A549 (cell line): ENCODE results near the gene BGN. TPM values are rescaled to one million over a fixed set of nuclear protein-coding genes. Genes with fewer than 3 reads are reported as not detected.

Experiments
- ATAC-seq, 2 experiments: fragments of 200-7000 bp in 1 of 2; fragments of >200 bp in 1 of 2; cut with Nextera tagmentation in 1 of 2; cut with Tn5 transposase in 1 of 2; 3 replicates each; pipeline versions ENCODE4 v1.8.0 to v1.9.1; 2018 to 2020; ENCODE audit warnings: mild to moderate bottlenecking in 1 of 2, moderate library complexity in 1 of 2
- CTCF ChIA-PET: fragments of 300-600 bp; sonication (Branson Sonifier 250); formaldehyde crosslinking; extraction: SDS; loops from one replicate; lab custom pipeline; 2021; ENCODE audit warnings: antibody characterized with exemption, inconsistent platforms; lab: Yijun Ruan, JAX
- POLR2A ChIA-PET: fragments of 350-600 bp; formaldehyde crosslinking; extraction: SDS; loops from one replicate; lab custom pipeline; 2021; ENCODE audit warnings: antibody characterized with exemption, inconsistent platforms; lab: Yijun Ruan, JAX
- DNase-seq, 2 experiments: peaks; one replicate each; pipeline versions ENCODE4 v3.0.0 to v3.0.0-alpha.2; 2011 to 2016; ENCODE audit warnings: low read depth in 1 of 2, low spot score in 1 of 2
- FAIRE-seq: peaks from 2 replicates; lab custom pipeline; 2011; peaks lifted over from hg19 to GRCh38; lab: Jason Lieb, UNC
- H3K27ac ChIP-seq, 2 experiments: fragments of >200 bp; sonication (Bioruptor Twin); formaldehyde crosslinking; 3 replicates each; pipeline ENCODE4 v1.5.1; 2016 to 2017
- H3K4me1 ChIP-seq: fragments of >200 bp; sonication (Bioruptor Twin); formaldehyde crosslinking; 3 replicates; pipeline ENCODE4 v1.6.1; 2016
- H3K4me2 ChIP-seq: fragments of >200 bp; sonication (Bioruptor Twin); formaldehyde crosslinking; 3 replicates; pipeline ENCODE4 v1.6.1; 2016
- H3K4me3 ChIP-seq: fragments of >200 bp; sonication (Bioruptor Twin); formaldehyde crosslinking; 3 replicates; pipeline ENCODE4 v1.5.1; 2016
- H3K9me3 ChIP-seq: fragments of >200 bp; sonication (Bioruptor Twin); formaldehyde crosslinking; 3 replicates; pipeline ENCODE4 v1.6.1; 2016
- BCL3 ChIP-seq: fragments of >200 bp; sonication (Bioruptor Twin); formaldehyde crosslinking; IDR thresholded peaks from 3 replicates; pipeline ENCODE4 v1.6.1; 2016
- CBX2 ChIP-seq: fragments of 200-600 bp; sonication (generic); IDR thresholded peaks from 2 replicates; pipeline ENCODE4 v1.6.1; 2016; ENCODE audit warnings: low read depth, mild to moderate bottlenecking, borderline replicate concordance
- CEBPB ChIP-seq, 2 experiments: fragments of >200 bp in 1 of 2; sonication (Bioruptor Twin) in 1 of 2; formaldehyde crosslinking in 1 of 2; IDR thresholded peaks; 2 replicates each; pipeline ENCODE4 v1.6.1; 2012 to 2016
- CHD2 ChIP-seq: fragments of 150-350 bp; IDR thresholded peaks from 2 replicates; pipeline ENCODE4 v1.6.1; 2014; ENCODE audit warnings: low read length; ENCODE audit not compliant: partially characterized antibody
- EHF ChIP-seq: fragments of 250-450 bp; sonication (Bioruptor Pico); IDR thresholded peaks from 2 replicates; pipeline ENCODE4 v1.5.0; 2020; ENCODE audit warnings: mild to moderate bottlenecking
- ELK1 ChIP-seq: fragments of 150-350 bp; IDR thresholded peaks from 2 replicates; pipeline ENCODE4 v1.6.1; 2014; ENCODE audit warnings: low read depth, mild to moderate bottlenecking, low read length
- EP300 ChIP-seq, 2 experiments: fragments of >200 bp; sonication (Bioruptor Twin); formaldehyde crosslinking; IDR thresholded peaks; 2 replicates in 1 of 2; 3 replicates in 1 of 2; pipeline ENCODE4 v1.6.1; 2016 to 2017
- ESRRA ChIP-seq: fragments of 150-350 bp; IDR thresholded peaks from 2 replicates; pipeline ENCODE4 v1.6.1; 2014; ENCODE audit warnings: mild to moderate bottlenecking, low read length, borderline replicate concordance
- HES2 ChIP-seq: fragments of >200 bp; sonication (Bioruptor Twin); formaldehyde crosslinking; IDR thresholded peaks from 2 replicates; pipeline ENCODE4 v1.6.1; 2016
- HEYL ChIP-seq: fragments of 250-450 bp; sonication (Bioruptor Pico); IDR thresholded peaks from 2 replicates; pipeline ENCODE4 v1.8.0; 2021; ENCODE audit warnings: mild to moderate bottlenecking, moderate library complexity
- HMGXB4 ChIP-seq: fragments of 250-450 bp; sonication (Bioruptor Pico); IDR thresholded peaks from 2 replicates; pipeline ENCODE4 v1.5.0; 2021; ENCODE audit warnings: mild to moderate bottlenecking, moderate library complexity, borderline replicate concordance
- HOXB5 ChIP-seq: fragments of 250-450 bp; sonication (Bioruptor Pico); IDR thresholded peaks from 2 replicates; pipeline ENCODE4 v1.5.0; 2020; ENCODE audit warnings: mild to moderate bottlenecking, moderate library complexity
- MAZ ChIP-seq: fragments of 150-350 bp; IDR thresholded peaks from 2 replicates; pipeline ENCODE4 v1.6.1; 2014; ENCODE audit warnings: antibody characterized with exemption, low read depth, low read length, borderline replicate concordance
- RCOR1 ChIP-seq: fragments of 150-350 bp; IDR thresholded peaks from 2 replicates; pipeline ENCODE4 v1.6.1; 2014; ENCODE audit warnings: antibody characterized with exemption, low read length, low read depth
- RNF2 ChIP-seq: fragments of 200-600 bp; sonication (generic); IDR thresholded peaks from 2 replicates; pipeline ENCODE4 v1.6.1; 2016; ENCODE audit warnings: low read depth, mild to moderate bottlenecking, antibody characterized with exemption, moderate library complexity, borderline replicate concordance
- WGBS: methylation state at CpG from one replicate; pipeline ENCODE4 v1.1.6; 2017; ENCODE audit errors: missing lambda C conversion rate; 5-methylcytosine and 5-hydroxymethylcytosine counted together
- polyA plus RNA-seq, 4 experiments: library from polyadenylated mRNA; depleted of rRNA in 3 of 4; stranded (reverse); fragments of >200 nt; fragmentation: RNase III in 1 of 4; extraction: RNeasy Plus Mini Kit Qiagen cat#74134 plus additional on column Dnase treatment in 1 of 4; gene quantifications; 2 replicates in 3 of 4; 3 replicates in 1 of 4; pipeline ENCODE4 v1.2.3, GENCODE V29; 2011 to 2017

The BGN gene
- polyA plus RNA-seq, 2 of the 4 experiments (the other 2 are of a cell fraction) = 0.04 TPM; not detected in 1

GRCh38 chrX:153448556-153449367, 46.0 kb upstream of the BGN start (continued):
- TF ChIP-seq HMGXB4 (CRISPR knock-in tag) = no peak
- TF ChIP-seq HES2 = no peak
- no peak for TF ChIP-seq RNF2
- TF ChIP-seq EP300 (IDR thresholded peaks at IDR 0.05) = no peak
- no peak for TF ChIP-seq EHF (CRISPR knock-in tag)
- TF ChIP-seq BCL3 = no peak
- no peak for TF ChIP-seq ESRRA
- TF ChIP-seq ELK1 = no peak
- no peak for TF ChIP-seq HOXB5 (CRISPR knock-in tag)

GRCh38 chrX:153449368-153450113, 45.2 kb upstream of the BGN start:
- ChIA-PET CTCF (interaction anchor here (1.2 kb wide), 1 partner anchor 20 kb away, joined by 3 read pairs; no protein-coding TSS in a partner anchor), POLR2A (no interaction called here)
- no peaks in the 10 kb centered on the region for H3K9me3 ChIP-seq
- H3K27ac ChIP-seq = no peak overlapping the region
- TF ChIP-seq EP300 (IDR thresholded peaks at IDR 0.05) = no peak
- no peak for TF ChIP-seq RCOR1
- TF ChIP-seq CBX2 = no peak
- no peak for TF ChIP-seq MAZ
- TF ChIP-seq CHD2 = no peak
- TF ChIP-seq RNF2 = no peak
- TF ChIP-seq EHF (CRISPR knock-in tag) = no peak
- TF ChIP-seq CEBPB (IDR thresholded peaks at IDR 0.05) = no peak
- no peak for TF ChIP-seq HEYL (CRISPR knock-in tag)
- no peaks in the 10 kb centered on the region for H3K4me1 ChIP-seq
- ATAC-seq = no peak
- H3K4me3 ChIP-seq = no peak overlapping the region
- no peak for FAIRE-seq
- 87% methylated on average over 13 of the region's 15 CpGs for WGBS
- H3K4me2 ChIP-seq = no peak overlapping the region
- no peak for DNase-seq
